Epithelial cell of esophagus (primary cell): ENCODE measurements around the gene RORB.

Experiments used
- DNase-seq: peaks from one replicate; pipeline ENCODE4 v3.0.0; 2010; ENCODE audit warnings: low read depth
- H3K4me3 ChIP-seq: 2 replicates; pipeline ENCODE4 v1.5.1; 2011; ENCODE audit warnings: mild to moderate bottlenecking, low read length, control low read depth
- CTCF ChIP-seq: IDR thresholded peaks from 2 replicates; pipeline ENCODE4 v1.5.1; 2011; ENCODE audit warnings: low read depth, mild to moderate bottlenecking, low read length, control low read depth, inconsistent platforms; ENCODE audit not compliant: insufficient read depth; ENCODE audit errors: missing control alignments

Gene RORB

GRCh38 chr9:74499111-74499601 lies 2.0 kb downstream of the RORB start:
- no peak overlapping the region for H3K4me3 ChIP-seq
- DNase-seq: no peak

GRCh38 chr9:74499770-74500583 lies 2.8 kb downstream of the RORB start:
- no peak overlapping the region for H3K4me3 ChIP-seq
- no peak for DNase-seq
- TF ChIP-seq CTCF: no peak

More at GRCh38 chr9:74499111-74499601, 2.0 kb downstream of the RORB start:
- TF ChIP-seq CTCF: no peak

- no peak overlapping the region for H3K4me3 ChIP-seq
- TF ChIP-seq CTCF: no peak
- no peak for DNase-seq
Measured at GRCh38 chr9:74500584-74500924, 3.4 kb downstream of the RORB start.

GRCh38 chr9:74501570-74501969 lies 4.4 kb downstream of the RORB start:
- TF ChIP-seq CTCF: no peak
- H3K4me3 ChIP-seq: no peak overlapping the region
- DNase-seq: no peak

GRCh38 chr9:74503219-74503618 lies 6.1 kb downstream of the RORB start:
- no peak for TF ChIP-seq CTCF
- no peak overlapping the region for H3K4me3 ChIP-seq
- no peak for DNase-seq

- H3K4me3 ChIP-seq: no peak overlapping the region
- DNase-seq: no peak
- no peak for TF ChIP-seq CTCF
Measured at GRCh38 chr9:74503666-74504065, 6.5 kb downstream of the RORB start.

- no peak for DNase-seq
- TF ChIP-seq CTCF: no peak
- H3K4me3 ChIP-seq: no peak overlapping the region
Measured at GRCh38 chr9:74511333-74511732, 14.2 kb downstream of the RORB start.
